GM12864 (cell line): ENCODE results near the gene PINLYP.
"Not testable (repeated sequence)": the region's sequence is repeated elsewhere in the genome, so short reads cannot be mapped to it uniquely, and the experiment has no call there.

ENCODE experiments used
- DNase-seq: peaks from one replicate; pipeline ENCODE4 v3.0.0-alpha.2; 2011; ENCODE audit warnings: low read depth
- H3K4me3 ChIP-seq: 2 replicates; pipeline ENCODE4 v1.5.1; 2011; ENCODE audit warnings: mild to moderate bottlenecking, low read depth, low read length, control low read depth
- TF ChIP-seq, protein P1 (sequence below): IDR thresholded peaks from 2 replicates; pipeline ENCODE4 v1.5.1; 2011; ENCODE audit warnings: low read depth, mild to moderate bottlenecking, moderate library complexity, low read length, control low read depth, inconsistent platforms; ENCODE audit errors: missing control alignments

PINLYP gene

GRCh38 chr19:43597876-43598275 lies 22.3 kb downstream of the PINLYP start:
- H3K4me3 ChIP-seq = peak overlapping the region; percentile 73
- DNase-seq = no peak
- TF ChIP-seq, protein P1, sequence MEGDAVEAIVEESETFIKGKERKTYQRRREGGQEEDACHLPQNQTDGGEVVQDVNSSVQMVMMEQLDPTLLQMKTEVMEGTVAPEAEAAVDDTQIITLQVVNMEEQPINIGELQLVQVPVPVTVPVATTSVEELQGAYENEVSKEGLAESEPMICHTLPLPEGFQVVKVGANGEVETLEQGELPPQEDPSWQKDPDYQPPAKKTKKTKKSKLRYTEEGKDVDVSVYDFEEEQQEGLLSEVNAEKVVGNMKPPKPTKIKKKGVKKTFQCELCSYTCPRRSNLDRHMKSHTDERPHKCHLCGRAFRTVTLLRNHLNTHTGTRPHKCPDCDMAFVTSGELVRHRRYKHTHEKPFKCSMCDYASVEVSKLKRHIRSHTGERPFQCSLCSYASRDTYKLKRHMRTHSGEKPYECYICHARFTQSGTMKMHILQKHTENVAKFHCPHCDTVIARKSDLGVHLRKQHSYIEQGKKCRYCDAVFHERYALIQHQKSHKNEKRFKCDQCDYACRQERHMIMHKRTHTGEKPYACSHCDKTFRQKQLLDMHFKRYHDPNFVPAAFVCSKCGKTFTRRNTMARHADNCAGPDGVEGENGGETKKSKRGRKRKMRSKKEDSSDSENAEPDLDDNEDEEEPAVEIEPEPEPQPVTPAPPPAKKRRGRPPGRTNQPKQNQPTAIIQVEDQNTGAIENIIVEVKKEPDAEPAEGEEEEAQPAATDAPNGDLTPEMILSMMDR = no peak

- H3K4me3 ChIP-seq = no peak overlapping the region
- TF ChIP-seq, protein P1 = no peak
- no peak for DNase-seq
Observed at GRCh38 chr19:43598445-43599240, 23.0 kb downstream of the PINLYP start.

DNA sequence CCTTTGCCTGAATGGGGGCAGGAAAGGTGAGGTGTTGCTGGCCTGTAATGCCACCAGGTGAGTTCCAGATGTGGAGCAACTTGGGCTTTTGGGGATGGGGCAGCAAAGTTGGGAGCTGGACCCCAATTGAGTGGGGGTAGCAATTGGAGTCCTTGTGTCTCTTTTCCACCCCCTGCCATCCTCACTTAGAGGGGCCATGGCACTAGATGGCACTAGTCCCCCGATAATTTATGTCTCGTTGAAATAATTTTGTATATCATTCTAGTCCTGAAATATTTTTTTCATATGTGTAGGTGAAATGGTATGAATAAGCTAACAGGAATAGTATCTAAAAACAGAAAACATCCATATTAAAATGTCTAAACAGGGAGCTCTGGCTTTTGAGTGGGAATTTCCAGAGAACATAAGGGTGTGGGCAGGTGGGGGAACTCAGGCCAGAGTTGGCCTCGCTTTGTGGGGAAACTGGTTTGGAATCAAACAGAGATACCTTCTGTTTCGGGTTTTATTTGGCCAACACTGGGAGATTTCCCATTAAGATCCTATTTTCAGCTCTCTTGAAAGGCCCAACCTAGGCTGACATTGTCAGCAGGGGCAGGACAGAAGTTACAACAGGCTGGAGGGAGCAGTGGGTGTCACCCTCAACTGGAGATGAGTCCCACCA lies 24.2 kb downstream of the PINLYP start:
- TF ChIP-seq, protein P1 = no peak
- no peak for DNase-seq
- H3K4me3 ChIP-seq = no peak overlapping the region

- DNase-seq, H3K4me3 ChIP-seq: not testable (repeated sequence)
Observed at GRCh38 chr19:43600326-43600725, 24.7 kb downstream of the PINLYP start.

GRCh38 chr19:43605875-43606568 lies 30.4 kb downstream of the PINLYP start:
- TF ChIP-seq, protein P1 = no peak
- DNase-seq = no peak
- no peak overlapping the region for H3K4me3 ChIP-seq

GRCh38 chr19:43606569-43607229 lies 31.1 kb downstream of the PINLYP start:
- H3K4me3 ChIP-seq = no peak overlapping the region
- TF ChIP-seq, protein P1 = no peak
- DNase-seq = no peak
